ENCODE measurements around the gene AGPAT2.

Gene AGPAT2

GRCh38 chr9:136686794-136687711 lies at the start of gene AGPAT2:
Gene AGPAT2, minus strand, starts transcription at chr9:136687457. Its CDS starts 100 bp downstream, at chr9:136687357.
- H3K4me3 ChIP-seq (ENCODE audit: low read depth, low read length), result peak within 1 kb of the TSS; percentile 83
- TF ChIP-seq, protein P1, sequence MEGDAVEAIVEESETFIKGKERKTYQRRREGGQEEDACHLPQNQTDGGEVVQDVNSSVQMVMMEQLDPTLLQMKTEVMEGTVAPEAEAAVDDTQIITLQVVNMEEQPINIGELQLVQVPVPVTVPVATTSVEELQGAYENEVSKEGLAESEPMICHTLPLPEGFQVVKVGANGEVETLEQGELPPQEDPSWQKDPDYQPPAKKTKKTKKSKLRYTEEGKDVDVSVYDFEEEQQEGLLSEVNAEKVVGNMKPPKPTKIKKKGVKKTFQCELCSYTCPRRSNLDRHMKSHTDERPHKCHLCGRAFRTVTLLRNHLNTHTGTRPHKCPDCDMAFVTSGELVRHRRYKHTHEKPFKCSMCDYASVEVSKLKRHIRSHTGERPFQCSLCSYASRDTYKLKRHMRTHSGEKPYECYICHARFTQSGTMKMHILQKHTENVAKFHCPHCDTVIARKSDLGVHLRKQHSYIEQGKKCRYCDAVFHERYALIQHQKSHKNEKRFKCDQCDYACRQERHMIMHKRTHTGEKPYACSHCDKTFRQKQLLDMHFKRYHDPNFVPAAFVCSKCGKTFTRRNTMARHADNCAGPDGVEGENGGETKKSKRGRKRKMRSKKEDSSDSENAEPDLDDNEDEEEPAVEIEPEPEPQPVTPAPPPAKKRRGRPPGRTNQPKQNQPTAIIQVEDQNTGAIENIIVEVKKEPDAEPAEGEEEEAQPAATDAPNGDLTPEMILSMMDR (IDR thresholded peaks at IDR 0.05; ENCODE audit: low read depth, low read length, missing control alignments), result no peak
- DNase-seq (ENCODE audit: low read depth), result no peak

DNA sequence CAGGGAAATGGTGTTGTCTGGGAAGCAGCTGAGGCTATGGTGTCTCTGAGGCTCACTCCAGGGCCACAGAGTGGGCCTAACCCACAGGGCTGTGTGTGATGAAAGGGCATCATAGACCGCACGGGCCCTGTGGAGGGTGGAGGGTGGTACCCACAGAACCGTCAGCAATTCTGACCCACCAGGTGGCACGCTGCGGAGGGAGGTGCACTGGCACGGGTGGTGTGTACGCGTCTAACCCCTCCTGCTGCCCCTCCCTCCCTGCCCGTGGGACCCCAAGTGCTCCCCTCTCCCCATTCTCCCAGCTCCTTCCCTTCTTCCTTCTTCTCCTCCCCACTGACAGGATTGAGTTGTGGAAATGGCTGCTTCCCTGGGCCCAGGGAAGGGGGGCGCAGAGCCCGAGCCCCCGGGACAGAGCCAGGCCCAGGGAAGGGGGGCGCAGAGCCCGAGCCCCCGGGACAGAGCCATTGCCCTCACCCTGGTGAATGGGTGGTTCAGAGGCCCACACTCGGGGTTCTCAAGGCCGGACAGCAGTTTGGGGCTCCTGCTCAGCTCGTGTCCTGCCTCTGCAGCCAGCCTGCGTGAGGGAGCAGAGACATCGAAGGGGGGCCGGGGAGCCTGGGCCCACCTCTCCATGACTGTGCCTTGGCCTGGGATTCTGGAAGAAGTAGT lies 48.7 kb upstream of the AGPAT2 start:
- TF ChIP-seq, protein P1 (IDR thresholded peaks at IDR 0.05; ENCODE audit: low read depth, low read length, missing control alignments), result no peak
- no peak for DNase-seq (ENCODE audit: low read depth)
- no peak overlapping the region for H3K4me3 ChIP-seq (ENCODE audit: low read depth, low read length)

- H3K4me3 ChIP-seq (ENCODE audit: low read depth, low read length), result no peak overlapping the region
- no peak for DNase-seq (ENCODE audit: low read depth)
- TF ChIP-seq, protein P1 (IDR thresholded peaks at IDR 0.05; ENCODE audit: low read depth, low read length, missing control alignments), result no peak
Measured at GRCh38 chr9:136734837-136735496, 47.7 kb upstream of the AGPAT2 start.

GRCh38 chr9:136733611-136734010 lies 46.4 kb upstream of the AGPAT2 start:
- DNase-seq (ENCODE audit: low read depth), result no peak
- no peak overlapping the region for H3K4me3 ChIP-seq (ENCODE audit: low read depth, low read length)
- TF ChIP-seq, protein P1 (IDR thresholded peaks at IDR 0.05; ENCODE audit: low read depth, low read length, missing control alignments), result no peak

DNA sequence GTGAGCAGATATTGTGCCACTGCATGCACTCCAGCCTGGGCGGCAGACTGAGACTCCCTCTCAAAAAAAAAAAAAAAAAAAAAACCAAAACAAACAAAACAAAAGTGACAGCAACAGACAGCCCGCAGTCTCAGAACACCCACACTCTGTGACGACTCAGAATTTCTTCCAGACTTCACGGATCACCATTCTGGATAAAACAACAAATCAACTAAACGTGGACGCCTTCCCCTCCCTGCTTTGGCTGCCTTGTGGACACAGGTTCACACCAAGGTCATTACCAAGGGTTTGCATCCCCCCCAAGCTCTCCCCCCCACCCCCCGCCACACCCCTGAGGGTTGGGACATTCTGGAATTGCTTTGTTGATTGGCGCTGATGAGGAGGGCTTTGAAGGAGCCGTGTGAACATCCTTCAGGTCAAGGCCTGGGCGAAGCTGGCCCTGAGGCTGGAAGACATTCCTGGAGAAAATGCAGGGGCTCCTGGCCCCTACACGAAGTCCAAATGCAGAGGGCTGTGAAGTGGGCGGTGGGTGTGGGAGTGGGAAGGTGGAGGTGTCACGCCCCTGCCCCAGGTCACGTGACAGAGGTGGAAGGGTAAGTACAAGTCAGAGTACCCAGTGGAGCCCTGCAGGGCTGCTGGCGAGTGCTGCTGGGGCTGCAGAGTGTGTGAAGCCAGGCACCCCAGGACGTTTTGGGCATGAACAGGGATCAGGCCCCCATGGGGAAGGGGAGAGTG lies 45.4 kb upstream of the AGPAT2 start:
- no peak overlapping the region for H3K4me3 ChIP-seq (ENCODE audit: low read depth, low read length)
- TF ChIP-seq, protein P1 (IDR thresholded peaks at IDR 0.05; ENCODE audit: low read depth, low read length, missing control alignments), result no peak
- DNase-seq (ENCODE audit: low read depth), result no peak

DNA sequence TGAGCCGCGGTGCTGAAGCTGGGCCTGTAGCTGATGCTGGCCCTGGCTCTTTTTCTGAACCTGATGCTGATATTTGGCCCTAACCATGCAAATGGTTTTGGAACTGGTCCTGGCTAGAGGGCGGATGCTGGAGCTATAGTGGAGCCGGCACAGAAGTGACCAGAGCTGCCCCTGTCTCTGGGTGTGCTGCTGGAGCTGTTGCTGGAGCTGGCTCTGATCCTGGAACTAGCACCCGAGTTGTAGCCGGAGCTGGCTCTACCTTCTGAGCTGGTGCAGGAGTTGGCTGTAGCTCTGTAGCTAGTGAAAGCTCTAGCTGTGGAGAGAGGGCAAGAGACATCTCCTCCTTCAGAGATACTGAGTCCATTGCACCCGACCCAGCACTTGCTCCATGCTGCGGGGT lies 42.7 kb upstream of the AGPAT2 start:
- TF ChIP-seq, protein P1 (IDR thresholded peaks at IDR 0.05; ENCODE audit: low read depth, low read length, missing control alignments), result no peak
- no peak overlapping the region for H3K4me3 ChIP-seq (ENCODE audit: low read depth, low read length)
- DNase-seq (ENCODE audit: low read depth), result no peak
